Liver (tissue), 9 donors: ENCODE results near the gene IQCH. TPM values are rescaled to one million over a fixed set of nuclear protein-coding genes. Genes with fewer than 3 reads are reported as not detected.

Experiments used
- DNase-seq: peaks from one replicate; pipeline ENCODE4 v3.0.0-alpha.2; 2017; ENCODE audit warnings: low spot score
- H3K27ac ChIP-seq, 2 donors: one replicate each; pipeline ENCODE4 v1.7.0; 2013; ENCODE audit warnings: inconsistent platforms in 2 of 2, low read length in 2 of 2, control low read depth in 1 of 2, low read depth in 1 of 2, mild to moderate bottlenecking in 1 of 2
- H3K27me3 ChIP-seq, 4 donors: one replicate each; pipeline versions ENCODE4 v1.6.1 to v1.7.0; 2013; ENCODE audit warnings: low read length in 3 of 4, inconsistent platforms in 1 of 4, mild to moderate bottlenecking in 1 of 4, moderate library complexity in 1 of 4; ENCODE audit not compliant: control insufficient read depth in 4 of 4, insufficient read depth in 4 of 4
- H3K36me3 ChIP-seq, 4 donors: one replicate each; pipeline versions ENCODE4 v1.6.1 to v1.7.0; 2013; ENCODE audit warnings: low read length in 3 of 4, mild to moderate bottlenecking in 3 of 4, low read depth in 1 of 4, moderate library complexity in 1 of 4; ENCODE audit not compliant: control insufficient read depth in 4 of 4, insufficient read depth in 3 of 4
- H3K4me1 ChIP-seq, 4 donors: one replicate each; pipeline versions ENCODE4 v1.6.1 to v1.7.0; 2013; ENCODE audit warnings: low read length in 3 of 4, mild to moderate bottlenecking in 3 of 4, moderate library complexity in 1 of 4; ENCODE audit not compliant: control insufficient read depth in 4 of 4, insufficient read depth in 4 of 4
- H3K4me3 ChIP-seq, 3 donors: one replicate each; pipeline versions ENCODE4 v1.6.1 to v1.7.0; 2013; ENCODE audit warnings: low read length in 3 of 3, control low read depth in 1 of 3, low read depth in 1 of 3, mild to moderate bottlenecking in 1 of 3
- H3K9ac ChIP-seq, 2 donors: one replicate each; pipeline ENCODE4 v1.7.0; 2013; ENCODE audit warnings: low read length in 2 of 2, mild to moderate bottlenecking in 2 of 2, moderate library complexity in 2 of 2, control low read depth in 1 of 2, low read depth in 1 of 2
- H3K9me3 ChIP-seq, 4 donors: one replicate each; pipeline versions ENCODE4 v1.6.1 to v1.7.0; 2013; ENCODE audit warnings: low read length in 3 of 4; ENCODE audit not compliant: control insufficient read depth in 4 of 4
- FOXA1 ChIP-seq: IDR thresholded peaks from 2 replicates; pipeline ENCODE4 v1.6.1; 2016; ENCODE audit warnings: antibody characterized with exemption
- FOXA2 ChIP-seq: IDR thresholded peaks from 2 replicates; pipeline ENCODE4 v1.6.1; 2016; ENCODE audit warnings: antibody characterized with exemption
- GABPA ChIP-seq, 2 donors: IDR thresholded peaks in 1 of 2; conservative IDR thresholded peaks in 1 of 2; 2 replicates each; pipeline ENCODE4 v1.6.1; 2016; ENCODE audit warnings: antibody characterized with exemption in 2 of 2, mild to moderate bottlenecking in 1 of 2, moderate library complexity in 1 of 2
- HNF4A ChIP-seq, 2 donors: conservative IDR thresholded peaks; 2 replicates each; pipeline ENCODE4 v1.6.1; 2016; ENCODE audit warnings: antibody characterized with exemption in 2 of 2, mild to moderate bottlenecking in 2 of 2
- HNF4G ChIP-seq: IDR thresholded peaks from 2 replicates; pipeline ENCODE4 v1.6.1; 2016; ENCODE audit warnings: antibody characterized with exemption
- JUND ChIP-seq, 2 donors: IDR thresholded peaks; 2 replicates each; pipeline ENCODE4 v1.6.1; 2016; ENCODE audit warnings: antibody characterized with exemption in 2 of 2
- MAX ChIP-seq: IDR thresholded peaks from 2 replicates; pipeline ENCODE4 v1.6.1; 2016; ENCODE audit warnings: antibody characterized with exemption
- NR2F2 ChIP-seq: IDR thresholded peaks from 2 replicates; pipeline ENCODE4 v1.6.1; 2016; ENCODE audit warnings: antibody characterized with exemption
- RAD21 ChIP-seq, 2 donors: IDR thresholded peaks; 2 replicates each; pipeline ENCODE4 v1.6.1; 2016; ENCODE audit warnings: antibody characterized with exemption in 2 of 2, mild to moderate bottlenecking in 2 of 2
- REST ChIP-seq: IDR thresholded peaks from 2 replicates; pipeline ENCODE4 v1.6.1; 2016; ENCODE audit warnings: antibody characterized with exemption, mild to moderate bottlenecking
- RXRA ChIP-seq, 2 donors: IDR thresholded peaks; 2 replicates each; pipeline ENCODE4 v1.6.1; 2017 to 2018; ENCODE audit warnings: antibody characterized with exemption in 2 of 2, mild to moderate bottlenecking in 1 of 2
- SP1 ChIP-seq: IDR thresholded peaks from 2 replicates; pipeline ENCODE4 v1.6.1; 2018; ENCODE audit warnings: antibody characterized with exemption, mild to moderate bottlenecking
- TAF1 ChIP-seq: conservative IDR thresholded peaks from 2 replicates; pipeline ENCODE4 v1.6.1; 2016; ENCODE audit warnings: antibody characterized with exemption, mild to moderate bottlenecking
- ZBTB33 ChIP-seq: IDR thresholded peaks from 2 replicates; pipeline ENCODE4 v1.6.1; 2016; ENCODE audit warnings: antibody characterized with exemption
- WGBS: extraction: QIAGEN DNeasy Blood & Tissue Kit; methylation state at CpG from one replicate; pipeline ENCODE4 v1.1.7; 2013; 5-methylcytosine and 5-hydroxymethylcytosine counted together
- polyA plus RNA-seq, 2 donors: library from polyadenylated mRNA; stranded (reverse) in 1 of 2; unstranded in 1 of 2; fragments of 200-250 nt in 1 of 2; fragments of >200 nt in 1 of 2; fragmentation: Nextera tagmentation in 1 of 2; extraction: Ambion mirVana in 1 of 2; gene quantifications; one replicate each; pipeline versions ENCODE4 v1.2.1 to v1.2.3, GENCODE V29; 2013 to 2015
- total RNA-seq, 2 donors: library from RNA; depleted of rRNA; stranded (reverse); fragments of >200 nt; gene quantifications; one replicate each; pipeline ENCODE4 v1.2.3, GENCODE V29; 2014
- TF ChIP-seq, protein P1 (sequence below): fragments of 150-350 bp; IDR thresholded peaks from 2 replicates; pipeline ENCODE4 v1.5.1; 2017; ENCODE audit warnings: improper control_type of control experiment, low read depth, low read length; ENCODE audit not compliant: missing input control
- TF ChIP-seq, protein P2 (sequence below): IDR thresholded peaks from 2 replicates; pipeline ENCODE4 v1.6.1; 2016; ENCODE audit warnings: antibody characterized with exemption
- donor health status: healthy.
- donor health status: healthy.
- donor health status: healthy.
- donor health status: healthy.
- donor health status: healthy.

Gene IQCH
- total and polyA plus RNA-seq, 4 donors = 0.23 to 1.6 (median 0.86) TPM

GRCh38 chr15:67242708-67243111 lies 11.9 kb upstream of the IQCH start:
- no peak overlapping the region for H3K27ac ChIP-seq
- H3K4me1 ChIP-seq = peaks cover 0 to 13% (median 0%) of the 10 kb centered on the region in 4 donors
- H3K9ac ChIP-seq = no peak overlapping the region
- TF ChIP-seq JUND (IDR thresholded peaks at IDR 0.05) = no peak
- TF ChIP-seq FOXA1 = no peak
- no peak for TF ChIP-seq HNF4G
- no peak for TF ChIP-seq MAX
- no peak for TF ChIP-seq TAF1
- TF ChIP-seq, protein P1, sequence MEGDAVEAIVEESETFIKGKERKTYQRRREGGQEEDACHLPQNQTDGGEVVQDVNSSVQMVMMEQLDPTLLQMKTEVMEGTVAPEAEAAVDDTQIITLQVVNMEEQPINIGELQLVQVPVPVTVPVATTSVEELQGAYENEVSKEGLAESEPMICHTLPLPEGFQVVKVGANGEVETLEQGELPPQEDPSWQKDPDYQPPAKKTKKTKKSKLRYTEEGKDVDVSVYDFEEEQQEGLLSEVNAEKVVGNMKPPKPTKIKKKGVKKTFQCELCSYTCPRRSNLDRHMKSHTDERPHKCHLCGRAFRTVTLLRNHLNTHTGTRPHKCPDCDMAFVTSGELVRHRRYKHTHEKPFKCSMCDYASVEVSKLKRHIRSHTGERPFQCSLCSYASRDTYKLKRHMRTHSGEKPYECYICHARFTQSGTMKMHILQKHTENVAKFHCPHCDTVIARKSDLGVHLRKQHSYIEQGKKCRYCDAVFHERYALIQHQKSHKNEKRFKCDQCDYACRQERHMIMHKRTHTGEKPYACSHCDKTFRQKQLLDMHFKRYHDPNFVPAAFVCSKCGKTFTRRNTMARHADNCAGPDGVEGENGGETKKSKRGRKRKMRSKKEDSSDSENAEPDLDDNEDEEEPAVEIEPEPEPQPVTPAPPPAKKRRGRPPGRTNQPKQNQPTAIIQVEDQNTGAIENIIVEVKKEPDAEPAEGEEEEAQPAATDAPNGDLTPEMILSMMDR = no peak
- no peak for TF ChIP-seq FOXA2
- no peak for TF ChIP-seq REST
- TF ChIP-seq HNF4A (conservative IDR thresholded peaks at IDR 0.05) = no peak
- TF ChIP-seq GABPA (IDR thresholded peaks at IDR 0.05 in 1 of 2, conservative IDR thresholded peaks at IDR 0.05 in 1 of 2) = no peak
- no peak for TF ChIP-seq NR2F2
- no peak for TF ChIP-seq RXRA (IDR thresholded peaks at IDR 0.05)
- TF ChIP-seq RAD21 (IDR thresholded peaks at IDR 0.05) = no peak
- peaks cover 0 to 2% (median 0%) of the 10 kb centered on the region in 4 donors for H3K36me3 ChIP-seq
- 60% methylated on average over 3 of the region's 3 CpGs for WGBS
- no peak overlapping the region for H3K4me3 ChIP-seq
- no peaks in the 10 kb centered on the region for H3K9me3 ChIP-seq
- DNase-seq = no peak
- no peaks in the 10 kb centered on the region for H3K27me3 ChIP-seq

DNA sequence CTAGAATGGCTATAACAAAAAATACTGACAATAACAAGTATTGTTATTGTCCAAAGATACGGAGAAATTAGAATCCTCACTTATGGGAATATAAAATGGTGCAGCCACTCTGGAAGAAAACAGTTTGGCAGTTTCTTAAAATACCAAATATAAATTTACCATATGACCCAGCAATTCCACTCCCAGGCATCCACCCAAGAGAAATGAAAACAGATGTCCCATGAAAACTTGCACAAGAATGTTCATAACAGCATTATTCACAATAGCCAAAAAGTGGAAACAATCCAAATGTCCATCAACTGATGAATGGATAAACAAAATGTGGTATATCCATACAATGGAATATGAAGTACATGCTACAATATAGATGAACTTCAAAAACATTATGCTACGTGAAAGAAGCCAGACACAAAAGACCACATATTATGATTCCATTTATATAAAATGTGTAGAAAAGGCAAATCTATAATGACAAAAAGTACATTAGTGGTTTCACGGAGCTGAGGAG lies 9.6 kb upstream of the IQCH start:
- Histone ChIP-seq H3K9ac (no peak overlapping the region), H3K4me1 (peaks cover 0 to 9% (median 0%) of the 10 kb centered on the region in 4 donors), H3K4me3 (no peak overlapping the region), H3K36me3 (peaks cover 0 to 2% (median 0%) of the 10 kb centered on the region in 4 donors), H3K27ac (no peak overlapping the region), H3K9me3 (no peaks in the 10 kb centered on the region), H3K27me3 (no peaks in the 10 kb centered on the region)
- TF ChIP-seq TAF1 (no peak), NR2F2 (no peak), REST (no peak), RXRA (IDR thresholded peaks at IDR 0.05) (no peak), RAD21 (IDR thresholded peaks at IDR 0.05) (no peak), GABPA (IDR thresholded peaks at IDR 0.05 in 1 of 2, conservative IDR thresholded peaks at IDR 0.05 in 1 of 2) (no peak), SP1 (no peak), ZBTB33 (no peak), MAX (no peak), JUND (IDR thresholded peaks at IDR 0.05) (no peak), FOXA2 (no peak)
- TF ChIP-seq, protein P2, sequence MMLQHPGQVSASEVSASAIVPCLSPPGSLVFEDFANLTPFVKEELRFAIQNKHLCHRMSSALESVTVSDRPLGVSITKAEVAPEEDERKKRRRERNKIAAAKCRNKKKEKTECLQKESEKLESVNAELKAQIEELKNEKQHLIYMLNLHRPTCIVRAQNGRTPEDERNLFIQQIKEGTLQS = no peak
- TF ChIP-seq, protein P1 = no peak
- WGBS = 98% methylated on average over 3 of the region's 3 CpGs
- no peak for DNase-seq
